ENCODE results near the gene ZNF536. TPM values are rescaled to one million over a fixed set of nuclear protein-coding genes. Genes with fewer than 3 reads are reported as not detected.
"Not testable (repeated sequence)": the region's sequence is repeated elsewhere in the genome, so short reads cannot be mapped to it uniquely, and the experiment has no call there.

Gene ZNF536
- total RNA-seq, 2 experiments from 2014 or later: not detected

- Mint-ChIP-seq H3K9me3 (no peaks in the 10 kb centered on the region), H3K4me3 (no peak overlapping the region), H3K4me1 (ENCODE audit: low read depth) (no peaks in the 10 kb centered on the region), H3K27ac (no peak overlapping the region), H3K36me3 (ENCODE audit: low read depth) (no peaks in the 10 kb centered on the region), H3K27me3 (ENCODE audit: low read depth) (no peaks in the 10 kb centered on the region)
- intact Hi-C loops (cut with micrococcal nuclease): no loop called here
- CTCF ChIA-PET: no interaction called here
- DNase-seq: no peak
Measured at GRCh38 chr19:30442674-30443073, 70.5 kb downstream of the ZNF536 start.

- Mint-ChIP-seq H3K4me1 (ENCODE audit: low read depth) (no peaks in the 10 kb centered on the region), H3K4me3 (no peak overlapping the region), H3K27ac (no peak overlapping the region), H3K9me3 (no peaks in the 10 kb centered on the region), H3K27me3 (ENCODE audit: low read depth) (no peaks in the 10 kb centered on the region), H3K36me3 (ENCODE audit: low read depth) (no peaks in the 10 kb centered on the region)
- intact Hi-C loops (cut with micrococcal nuclease): no loop called here
- CTCF ChIA-PET: no interaction called here
- no peak for DNase-seq
Measured at GRCh38 chr19:30443531-30444252, 71.5 kb downstream of the ZNF536 start.

- no peaks in the 10 kb centered on the region for H3K9me3 Mint-ChIP-seq
- no peak overlapping the region for H3K4me3 Mint-ChIP-seq
- H3K4me1 Mint-ChIP-seq (ENCODE audit: low read depth): no peaks in the 10 kb centered on the region
- DNase-seq: no peak
- no peaks in the 10 kb centered on the region for H3K36me3 Mint-ChIP-seq (ENCODE audit: low read depth)
- no peak overlapping the region for H3K27ac Mint-ChIP-seq
- H3K27me3 Mint-ChIP-seq (ENCODE audit: low read depth): no peaks in the 10 kb centered on the region
- CTCF ChIA-PET: no interaction called here
- intact Hi-C loops (cut with micrococcal nuclease): no loop called here
Measured at GRCh38 chr19:30444253-30444671, 72.1 kb downstream of the ZNF536 start.

GRCh38 chr19:30444686-30445232 lies 72.6 kb downstream of the ZNF536 start:
- CTCF ChIA-PET: no interaction called here
- Mint-ChIP-seq H3K27me3 (ENCODE audit: low read depth) (no peaks in the 10 kb centered on the region), H3K9me3 (no peaks in the 10 kb centered on the region), H3K4me1 (ENCODE audit: low read depth) (no peaks in the 10 kb centered on the region), H3K4me3 (no peak overlapping the region), H3K36me3 (ENCODE audit: low read depth) (no peaks in the 10 kb centered on the region), H3K27ac (no peak overlapping the region)
- intact Hi-C loops (cut with micrococcal nuclease): no loop called here
- DNase-seq: no peak

- Mint-ChIP-seq H3K27ac (no peak overlapping the region), H3K4me1 (ENCODE audit: low read depth) (no peaks in the 10 kb centered on the region), H3K9me3 (no peaks in the 10 kb centered on the region), H3K4me3 (no peak overlapping the region), H3K27me3 (ENCODE audit: low read depth) (no peaks in the 10 kb centered on the region), H3K36me3 (ENCODE audit: low read depth) (no peaks in the 10 kb centered on the region)
- intact Hi-C loops (cut with micrococcal nuclease): no loop called here
- CTCF ChIA-PET: no interaction called here
- DNase-seq: no peak
Measured at GRCh38 chr19:30445385-30445784, 73.2 kb downstream of the ZNF536 start.

- intact Hi-C loops (cut with micrococcal nuclease); H3K4me1 Mint-ChIP-seq (ENCODE audit: low read depth); H3K4me3 Mint-ChIP-seq; H3K27ac Mint-ChIP-seq; H3K27me3 Mint-ChIP-seq (ENCODE audit: low read depth); CTCF ChIA-PET; H3K36me3 Mint-ChIP-seq (ENCODE audit: low read depth); DNase-seq; H3K9me3 Mint-ChIP-seq: not testable (repeated sequence)
Measured at GRCh38 chr19:30446120-30446519, 73.9 kb downstream of the ZNF536 start.

- H3K27me3 Mint-ChIP-seq (ENCODE audit: low read depth): no peaks in the 10 kb centered on the region
- no peaks in the 10 kb centered on the region for H3K9me3 Mint-ChIP-seq
- intact Hi-C loops (cut with micrococcal nuclease): no loop called here
- no peaks in the 10 kb centered on the region for H3K4me1 Mint-ChIP-seq (ENCODE audit: low read depth)
- H3K36me3 Mint-ChIP-seq (ENCODE audit: low read depth): no peaks in the 10 kb centered on the region
- no peak overlapping the region for H3K27ac Mint-ChIP-seq
- no peak for DNase-seq
- H3K4me3 Mint-ChIP-seq: no peak overlapping the region
- CTCF ChIA-PET: interaction anchor here (0.6 kb wide), 1 partner anchor 203 kb away, joined by 5 read pairs; no protein-coding TSS in a partner anchor
Measured at GRCh38 chr19:30446850-30447552, 74.8 kb downstream of the ZNF536 start.

- H3K36me3 Mint-ChIP-seq (ENCODE audit: low read depth): no peaks in the 10 kb centered on the region
- no peaks in the 10 kb centered on the region for H3K9me3 Mint-ChIP-seq
- no peaks in the 10 kb centered on the region for H3K27me3 Mint-ChIP-seq (ENCODE audit: low read depth)
- H3K4me1 Mint-ChIP-seq (ENCODE audit: low read depth): no peaks in the 10 kb centered on the region
- CTCF ChIA-PET: interaction anchor here (0.6 kb wide), 1 partner anchor 202 kb away, joined by 5 read pairs; no protein-coding TSS in a partner anchor
- no peak overlapping the region for H3K4me3 Mint-ChIP-seq
- DNase-seq: no peak
- no peak overlapping the region for H3K27ac Mint-ChIP-seq
- intact Hi-C loops (cut with micrococcal nuclease): no loop called here
Measured at GRCh38 chr19:30447553-30447870, 75.3 kb downstream of the ZNF536 start.

- intact Hi-C loops (cut with micrococcal nuclease): no loop called here
- CTCF ChIA-PET: no interaction called here
- no peak overlapping the region for H3K4me3 Mint-ChIP-seq
- H3K27me3 Mint-ChIP-seq (ENCODE audit: low read depth): no peaks in the 10 kb centered on the region
- H3K4me1 Mint-ChIP-seq (ENCODE audit: low read depth): no peaks in the 10 kb centered on the region
- no peak for DNase-seq
- no peaks in the 10 kb centered on the region for H3K36me3 Mint-ChIP-seq (ENCODE audit: low read depth)
- H3K9me3 Mint-ChIP-seq: no peaks in the 10 kb centered on the region
- no peak overlapping the region for H3K27ac Mint-ChIP-seq
Measured at GRCh38 chr19:30448386-30449077, 76.3 kb downstream of the ZNF536 start.

GRCh38 chr19:30449078-30449590 lies 77.0 kb downstream of the ZNF536 start:
- no peak overlapping the region for H3K27ac Mint-ChIP-seq
- H3K9me3 Mint-ChIP-seq: no peaks in the 10 kb centered on the region
- no peak for DNase-seq
- no peaks in the 10 kb centered on the region for H3K36me3 Mint-ChIP-seq (ENCODE audit: low read depth)
- no peaks in the 10 kb centered on the region for H3K27me3 Mint-ChIP-seq (ENCODE audit: low read depth)
- no peaks in the 10 kb centered on the region for H3K4me1 Mint-ChIP-seq (ENCODE audit: low read depth)
- H3K4me3 Mint-ChIP-seq: no peak overlapping the region
- CTCF ChIA-PET: no interaction called here
- intact Hi-C loops (cut with micrococcal nuclease): no loop called here

GRCh38 chr19:30449673-30450072 lies 77.5 kb downstream of the ZNF536 start:
- Mint-ChIP-seq H3K4me3 (no peak overlapping the region), H3K27ac (no peak overlapping the region), H3K4me1 (ENCODE audit: low read depth) (no peaks in the 10 kb centered on the region), H3K27me3 (ENCODE audit: low read depth) (no peaks in the 10 kb centered on the region), H3K36me3 (ENCODE audit: low read depth) (no peaks in the 10 kb centered on the region), H3K9me3 (no peaks in the 10 kb centered on the region)
- DNase-seq: no peak
- intact Hi-C loops (cut with micrococcal nuclease): no loop called here
- CTCF ChIA-PET: no interaction called here

- H3K4me1 Mint-ChIP-seq (ENCODE audit: low read depth): no peaks in the 10 kb centered on the region
- H3K27ac Mint-ChIP-seq: no peak overlapping the region
- CTCF ChIA-PET: no interaction called here
- H3K4me3 Mint-ChIP-seq: no peak overlapping the region
- no peaks in the 10 kb centered on the region for H3K9me3 Mint-ChIP-seq
- intact Hi-C loops (cut with micrococcal nuclease): no loop called here
- no peaks in the 10 kb centered on the region for H3K27me3 Mint-ChIP-seq (ENCODE audit: low read depth)
- H3K36me3 Mint-ChIP-seq (ENCODE audit: low read depth): no peaks in the 10 kb centered on the region
- no peak for DNase-seq
Measured at GRCh38 chr19:30450100-30450499, 77.9 kb downstream of the ZNF536 start.
